K562 (cell line): ENCODE results near the gene RAP1GDS1. TPM values are rescaled to one million over a fixed set of nuclear protein-coding genes. Genes with fewer than 3 reads are reported as not detected.

ENCODE experiments used
- ATAC-seq: fragments of 200-7000 bp; cut with Tn5 transposase; 3 replicates; pipeline ENCODE4 v1.9.1; 2020; ENCODE audit warnings: moderate library complexity
- BruUV-seq: library from RNA; stranded (reverse); fragments of 400-500 nt; replicated peaks from 2 replicates; lab custom pipeline; 2021; lab: Mats Ljungman, UMichigan
- CTCF ChIA-PET: fragments of 300-600 bp; formaldehyde crosslinking; extraction: SDS; loops from one replicate; lab custom pipeline; 2021; ENCODE audit warnings: low intra/inter-chr PET ratio; lab: Yijun Ruan, JAX
- POLR2A ChIA-PET: fragments of 300-600, 350-650 bp; sonication (Branson Sonifier 250); formaldehyde crosslinking; extraction: SDS; loops from one replicate; lab custom pipeline; 2021; ENCODE audit warnings: antibody characterized with exemption, inconsistent platforms; lab: Yijun Ruan, JAX
- DNase-seq, 4 experiments: peaks; one replicate each; pipeline versions ENCODE4 v3.0.0 to v3.0.0-alpha.2; 2011 to 2018; ENCODE audit warnings: low spot score in 3 of 4, mixed read lengths in 3 of 4; ENCODE audit errors: extremely low read depth in 1 of 4
- FAIRE-seq: peaks from 2 replicates; lab custom pipeline; 2011; peaks lifted over from hg19 to GRCh38; lab: Jason Lieb, UNC
- H2AFZ ChIP-seq: 2 replicates; pipeline ENCODE4 v1.6.0; 2011; ENCODE audit warnings: low read depth, low read length, control low read depth, inconsistent platforms
- H3K27ac ChIP-seq: fragments of 200-600 bp; 3 replicates; pipeline ENCODE4 v1.8.0; 2011; ENCODE audit warnings: low read depth, mild to moderate bottlenecking, control low read depth, inconsistent platforms, low read length, moderate library complexity, mixed read lengths; ENCODE audit errors: extremely low read depth
- H3K27me3 ChIP-seq, 2 experiments: fragments of 300-600 bp in 1 of 2; 2 replicates in 1 of 2; 3 replicates in 1 of 2; pipeline versions ENCODE4 v1.6.0 to v1.8.0; 2011; ENCODE audit warnings: inconsistent platforms in 2 of 2, low read length in 2 of 2, mild to moderate bottlenecking in 1 of 2, mixed read lengths in 1 of 2, moderate library complexity in 1 of 2; ENCODE audit not compliant: control insufficient read depth in 2 of 2, insufficient read depth in 2 of 2
- H3K36me3 ChIP-seq: fragments of 300-600 bp; 3 replicates; pipeline ENCODE4 v1.8.0; 2011; ENCODE audit warnings: mild to moderate bottlenecking, low read length, inconsistent platforms; ENCODE audit not compliant: control insufficient read depth, insufficient read depth
- H3K4me1 ChIP-seq, 2 experiments: fragments of 200-600 bp in 1 of 2; replicated peaks in 1 of 2; 2 replicates in 1 of 2; 3 replicates in 1 of 2; pipeline versions ENCODE4 v1.5.1 to v1.8.0; 2011; ENCODE audit warnings: inconsistent platforms in 2 of 2, low read length in 2 of 2, mild to moderate bottlenecking in 1 of 2, mixed read lengths in 1 of 2, moderate library complexity in 1 of 2; ENCODE audit not compliant: control insufficient read depth in 2 of 2, insufficient read depth in 2 of 2
- H3K4me2 ChIP-seq: 2 replicates; pipeline ENCODE4 v1.6.1; 2011; ENCODE audit warnings: low read length, control low read depth, inconsistent platforms, mixed read lengths; ENCODE audit not compliant: insufficient read depth
- H3K4me3 ChIP-seq: fragments of 200-600 bp; sonication (generic), shearing (Covaris generic); 2 replicates; pipeline ENCODE4 v1.5.1; 2016; ENCODE audit warnings: control low read depth, inconsistent platforms
- H3K79me2 ChIP-seq: fragments of 200-600 bp; 3 replicates; pipeline ENCODE4 v1.8.0; 2011; ENCODE audit warnings: low read length, inconsistent platforms; ENCODE audit not compliant: control insufficient read depth, insufficient read depth
- H3K9ac ChIP-seq, 2 experiments: 2 replicates each; pipeline versions ENCODE4 v1.6.0 to v1.6.1; 2011; ENCODE audit warnings: low read depth in 2 of 2, low read length in 2 of 2, control low read depth in 1 of 2, inconsistent platforms in 1 of 2, mild to moderate bottlenecking in 1 of 2, mixed read lengths in 1 of 2; ENCODE audit not compliant: insufficient read depth in 1 of 2
- H3K9me1 ChIP-seq: one replicate; pipeline ENCODE4 v1.6.0; 2011; ENCODE audit warnings: inconsistent platforms, mild to moderate bottlenecking, low read length, moderate library complexity; ENCODE audit not compliant: control insufficient read depth, insufficient read depth
- H3K9me3 ChIP-seq: replicated peaks from 2 replicates; pipeline ENCODE4 v1.5.1; 2011; ENCODE audit warnings: low read depth, low read length, inconsistent platforms; ENCODE audit not compliant: control insufficient read depth, insufficient read depth
- H4K20me1 ChIP-seq: replicated peaks from 2 replicates; pipeline ENCODE4 v1.6.1; 2011; ENCODE audit warnings: low read length, inconsistent platforms, mixed read lengths; ENCODE audit not compliant: control insufficient read depth, insufficient read depth
- ATF1 ChIP-seq, 2 experiments: fragments of 450-650 bp in 1 of 2; IDR thresholded peaks; 2 replicates each; pipeline ENCODE4 v1.6.1; 2016; ENCODE audit warnings: missing compliant biosample characterization in 1 of 2, missing genetic modification characterization in 1 of 2
- L3MBTL2 ChIP-seq: fragments of 450-650 bp; IDR thresholded peaks from 2 replicates; pipeline ENCODE4 v1.6.1; 2016; ENCODE audit warnings: mild to moderate bottlenecking, moderate library complexity
- NFRKB ChIP-seq: fragments of 450-650 bp; IDR thresholded peaks from 2 replicates; pipeline ENCODE4 v1.6.1; 2016; ENCODE audit warnings: low read depth
- ZBTB8A ChIP-seq: fragments of 450-650 bp; IDR thresholded peaks from 2 replicates; pipeline ENCODE4 v1.6.1; 2018; ENCODE audit warnings: mild to moderate bottlenecking, moderate library complexity; ENCODE audit not compliant: partially characterized antibody
- ZNF778 ChIP-seq: fragments of 450-650 bp; formaldehyde crosslinking; IDR thresholded peaks from 2 replicates; pipeline ENCODE4 v1.4.0; 2020; ENCODE audit warnings: mild to moderate bottlenecking, moderate library complexity
- WGBS: fragments of 100-300 bp; shearing (Covaris generic); methylation state at CpG from one replicate; pipeline ENCODE4 v1.1.6; 2016; ENCODE audit warnings: low coverage, mixed read lengths; ENCODE audit not compliant: insufficient coverage; ENCODE audit errors: missing lambda C conversion rate; 5-methylcytosine and 5-hydroxymethylcytosine counted together
- in situ Hi-C: fragments of 300-500 bp; cut with MboI; formaldehyde crosslinking; loops from 4 replicates; pipeline ENCODE4 v1.15.0; 2018; ENCODE audit warnings: inconsistent platforms, mixed read lengths
- intact Hi-C: fragments of 100-400 bp; cut with micrococcal nuclease; formaldehyde crosslinking; loops from 2 replicates; pipeline ENCODE4 v1.14.2; 2022
- polyA plus RNA-seq, 8 experiments: library from polyadenylated mRNA; depleted of rRNA in 4 of 8; stranded (reverse) in 5 of 8; unstranded in 3 of 8; fragments of >200 nt; fragmentation: Nextera tagmentation in 2 of 8; fragmentation: Illumina TruSeq in 1 of 8; extraction: Ambion mirVana in 2 of 8; extraction: Trizol in 1 of 8; gene quantifications; 2 replicates each; pipeline versions ENCODE4 v1.2.1 to v1.2.3, GENCODE V29; 2011 to 2014; ENCODE audit warnings: inconsistent platforms in 1 of 8, missing spikeins in 1 of 8
- total RNA-seq, 7 experiments: library from RNA; depleted of rRNA in 6 of 7; stranded (reverse); fragments of >200 nt in 6 of 7; fragmentation: Illumina TruSeq in 2 of 7; extraction: Trizol in 2 of 7; gene quantifications; 2 replicates each; pipeline versions ENCODE4 v1.2.1 to v1.2.3, GENCODE V29; 2011 to 2021; ENCODE audit warnings: low replicate concordance in 1 of 7
- TF ChIP-seq, protein P1 (sequence below), 2 experiments: fragments of 450-650 bp; IDR thresholded peaks; 2 replicates each; pipeline ENCODE4 v1.6.1; 2016; ENCODE audit warnings: mild to moderate bottlenecking in 2 of 2, borderline replicate concordance in 1 of 2, low read depth in 1 of 2, moderate library complexity in 1 of 2
- TF ChIP-seq, protein P2 (sequence below): fragments of 200-800 bp; sonication (Bioruptor generic); IDR thresholded peaks from 2 replicates; pipeline ENCODE4 v1.6.1; 2017; ENCODE audit warnings: missing genetic modification characterization, missing compliant biosample characterization
- TF ChIP-seq, protein P3 (sequence below): fragments of 250-450 bp; sonication (Bioruptor Pico); IDR thresholded peaks from 2 replicates; pipeline ENCODE4 v1.8.0; 2021; ENCODE audit warnings: moderate library complexity, mild to moderate bottlenecking, inconsistent platforms
- TF ChIP-seq, protein P4 (sequence below): sonication (generic); formaldehyde crosslinking; IDR thresholded peaks from 2 replicates; pipeline ENCODE4 v1.9.0; 2022; ENCODE audit warnings: mild to moderate bottlenecking, missing genetic modification reagents

RAP1GDS1 gene
- total and polyA plus RNA-seq, 9 of the 15 experiments (the other 6 are each of a cell fraction or from before 2014, with no cell fraction given), result 27.2 to 55.6 (median 31.5) TPM

DNA sequence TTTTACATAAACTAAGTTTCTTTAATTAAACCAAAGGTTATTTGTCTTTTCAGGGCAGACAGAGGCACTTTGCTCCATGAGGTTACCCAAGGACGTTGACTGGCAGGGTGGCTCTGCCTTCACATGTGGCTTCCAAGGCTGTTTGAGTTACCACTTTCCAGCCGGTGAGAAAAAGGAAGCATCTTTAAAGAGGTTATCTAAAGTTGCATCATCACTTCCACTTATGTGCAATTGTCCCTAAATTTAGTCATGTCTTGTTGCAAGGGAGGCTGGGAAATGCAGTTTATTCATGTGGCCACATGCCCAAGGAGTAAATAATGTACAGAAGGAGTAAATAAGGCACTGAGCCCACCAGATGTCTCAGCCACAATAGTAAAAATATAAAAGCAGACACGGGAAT, 29.0 kb upstream of the RAP1GDS1 start:
- Histone ChIP-seq H3K79me2 (no peaks in the 10 kb centered on the region), H2AFZ (0 out of 2 replicates have a peak overlapping the region, but pooled peaks have one; percentile 17), H3K4me2 (no peak overlapping the region), H3K9me1 (no peaks in the 10 kb centered on the region), H3K27me3 (no peaks in the 10 kb centered on the region), H3K9me3 (no peaks in the 10 kb centered on the region), H3K4me1 (no peaks in the 10 kb centered on the region; a peak in 1 of 5 replicates), H3K36me3 (no peaks in the 10 kb centered on the region), H4K20me1 (no peaks in the 10 kb centered on the region), H3K4me3 (no peak overlapping the region), H3K9ac (no peak overlapping the region), H3K27ac (no peak overlapping the region)
- DNase-seq (peak in 1 of 4 experiments; percentile 11), FAIRE-seq (peak; percentile 15), ATAC-seq (peak; percentile 92)
- 0% methylated on average over 3 of the region's 3 CpGs for WGBS
- ChIA-PET POLR2A (no interaction called here), CTCF (no interaction called here)
- in situ Hi-C loops, result no loop called here
- intact Hi-C loops, result no loop called here
- BruUV-seq, result no TSS peak
- TF ChIP-seq, protein P1, sequence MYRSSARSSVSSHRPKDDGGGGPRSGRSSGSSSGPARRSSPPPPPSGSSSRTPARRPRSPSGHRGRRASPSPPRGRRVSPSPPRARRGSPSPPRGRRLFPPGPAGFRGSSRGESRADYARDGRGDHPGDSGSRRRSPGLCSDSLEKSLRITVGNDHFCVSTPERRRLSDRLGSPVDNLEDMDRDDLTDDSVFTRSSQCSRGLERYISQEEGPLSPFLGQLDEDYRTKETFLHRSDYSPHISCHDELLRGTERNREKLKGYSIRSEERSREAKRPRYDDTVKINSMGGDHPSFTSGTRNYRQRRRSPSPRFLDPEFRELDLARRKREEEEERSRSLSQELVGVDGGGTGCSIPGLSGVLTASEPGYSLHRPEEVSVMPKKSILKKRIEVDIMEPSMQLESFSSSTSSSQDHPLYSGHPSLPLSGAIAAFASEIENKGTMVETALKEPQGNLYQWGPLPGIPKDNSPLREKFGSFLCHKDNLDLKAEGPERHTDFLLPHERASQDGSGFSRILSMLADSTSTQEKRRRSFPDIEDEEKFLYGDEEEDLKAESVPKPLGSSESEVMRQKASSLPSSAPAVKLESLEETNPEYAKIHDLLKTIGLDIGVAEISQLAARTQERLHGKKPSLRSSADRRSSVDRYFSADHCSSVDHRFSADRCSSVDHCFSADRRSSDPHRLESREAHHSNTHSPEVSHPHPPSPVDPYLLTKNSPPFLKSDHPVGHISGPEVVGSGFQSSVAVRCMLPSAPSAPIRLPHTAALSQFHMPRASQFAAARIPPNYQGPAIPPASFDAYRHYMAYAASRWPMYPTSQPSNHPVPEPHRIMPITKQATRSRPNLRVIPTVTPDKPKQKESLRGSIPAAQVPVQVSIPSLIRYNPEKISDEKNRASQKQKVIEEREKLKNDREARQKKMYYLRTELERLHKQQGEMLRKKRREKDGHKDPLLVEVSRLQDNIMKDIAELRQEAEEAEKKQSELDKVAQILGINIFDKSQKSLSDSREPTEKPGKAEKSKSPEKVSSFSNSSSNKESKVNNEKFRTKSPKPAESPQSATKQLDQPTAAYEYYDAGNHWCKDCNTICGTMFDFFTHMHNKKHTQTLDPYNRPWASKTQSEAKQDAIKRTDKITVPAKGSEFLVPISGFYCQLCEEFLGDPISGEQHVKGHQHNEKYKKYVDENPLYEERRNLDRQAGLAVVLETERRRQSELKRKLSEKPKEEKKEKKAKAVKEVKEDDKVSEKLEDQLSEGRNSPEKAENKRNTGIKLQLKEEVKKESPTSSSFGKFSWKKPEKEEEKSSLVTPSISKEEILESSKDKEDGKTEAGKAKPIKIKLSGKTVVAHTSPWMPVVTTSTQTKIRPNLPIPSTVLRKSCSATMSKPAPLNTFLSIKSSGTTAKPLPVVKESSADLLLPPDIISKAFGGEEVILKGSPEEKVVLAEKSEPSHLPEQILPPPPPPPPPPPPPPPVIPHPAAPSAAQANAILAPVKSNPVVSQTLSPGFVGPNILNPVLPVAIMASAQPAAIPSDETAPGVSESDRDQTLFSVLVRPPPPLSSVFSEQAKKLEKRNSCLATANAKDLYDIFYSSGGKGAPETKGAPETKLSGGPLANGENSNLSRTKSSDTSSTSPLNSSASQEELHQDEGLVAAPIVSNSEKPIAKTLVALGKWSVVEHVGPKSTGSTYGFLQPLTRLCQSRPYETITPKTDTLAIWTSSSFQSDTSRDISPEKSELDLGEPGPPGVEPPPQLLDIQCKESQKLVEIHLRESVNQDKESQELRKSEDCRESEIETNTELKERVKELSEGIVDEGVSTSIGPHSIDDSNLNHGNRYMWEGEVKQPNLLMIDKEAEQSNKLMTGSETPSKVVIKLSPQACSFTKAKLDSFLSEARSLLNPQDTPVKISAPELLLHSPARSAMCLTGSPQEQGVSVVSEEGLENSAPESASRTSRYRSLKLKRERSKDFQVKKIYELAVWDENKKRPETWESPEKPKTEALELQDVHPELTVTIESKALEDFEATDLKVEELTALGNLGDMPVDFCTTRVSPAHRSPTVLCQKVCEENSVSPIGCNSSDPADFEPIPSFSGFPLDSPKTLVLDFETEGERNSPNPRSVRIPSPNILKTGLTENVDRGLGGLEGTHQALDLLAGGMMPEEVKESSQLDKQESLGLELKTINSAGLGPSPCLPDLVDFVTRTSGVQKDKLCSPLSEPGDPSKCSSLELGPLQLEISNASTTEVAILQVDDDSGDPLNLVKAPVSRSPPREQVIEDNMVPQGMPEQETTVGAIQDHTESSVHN (IDR thresholded peaks at IDR 0.05; ENCODE audit: borderline replicate concordance in 1 of 2, low read depth in 1 of 2), result 0 out of 4 replicates have a peak, but pooled peaks of 1 of the 2 experiments have one; percentile 27
- TF ChIP-seq ATF1 (CRISPR knock-in tag; IDR thresholded peaks at IDR 0.05) (no peak), ATF1 (tag; IDR thresholded peaks at IDR 0.05) (peak; percentile 67), ZNF778 (CRISPR knock-in tag) (no peak), ZBTB8A (no peak), NFRKB (no peak), L3MBTL2 (peak; percentile 68)
- TF ChIP-seq, protein P2, sequence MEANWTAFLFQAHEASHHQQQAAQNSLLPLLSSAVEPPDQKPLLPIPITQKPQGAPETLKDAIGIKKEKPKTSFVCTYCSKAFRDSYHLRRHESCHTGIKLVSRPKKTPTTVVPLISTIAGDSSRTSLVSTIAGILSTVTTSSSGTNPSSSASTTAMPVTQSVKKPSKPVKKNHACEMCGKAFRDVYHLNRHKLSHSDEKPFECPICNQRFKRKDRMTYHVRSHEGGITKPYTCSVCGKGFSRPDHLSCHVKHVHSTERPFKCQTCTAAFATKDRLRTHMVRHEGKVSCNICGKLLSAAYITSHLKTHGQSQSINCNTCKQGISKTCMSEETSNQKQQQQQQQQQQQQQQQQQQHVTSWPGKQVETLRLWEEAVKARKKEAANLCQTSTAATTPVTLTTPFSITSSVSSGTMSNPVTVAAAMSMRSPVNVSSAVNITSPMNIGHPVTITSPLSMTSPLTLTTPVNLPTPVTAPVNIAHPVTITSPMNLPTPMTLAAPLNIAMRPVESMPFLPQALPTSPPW (CRISPR knock-in tag), result no peak; the same call in 1 of the 2 replicates
- TF ChIP-seq, protein P3, sequence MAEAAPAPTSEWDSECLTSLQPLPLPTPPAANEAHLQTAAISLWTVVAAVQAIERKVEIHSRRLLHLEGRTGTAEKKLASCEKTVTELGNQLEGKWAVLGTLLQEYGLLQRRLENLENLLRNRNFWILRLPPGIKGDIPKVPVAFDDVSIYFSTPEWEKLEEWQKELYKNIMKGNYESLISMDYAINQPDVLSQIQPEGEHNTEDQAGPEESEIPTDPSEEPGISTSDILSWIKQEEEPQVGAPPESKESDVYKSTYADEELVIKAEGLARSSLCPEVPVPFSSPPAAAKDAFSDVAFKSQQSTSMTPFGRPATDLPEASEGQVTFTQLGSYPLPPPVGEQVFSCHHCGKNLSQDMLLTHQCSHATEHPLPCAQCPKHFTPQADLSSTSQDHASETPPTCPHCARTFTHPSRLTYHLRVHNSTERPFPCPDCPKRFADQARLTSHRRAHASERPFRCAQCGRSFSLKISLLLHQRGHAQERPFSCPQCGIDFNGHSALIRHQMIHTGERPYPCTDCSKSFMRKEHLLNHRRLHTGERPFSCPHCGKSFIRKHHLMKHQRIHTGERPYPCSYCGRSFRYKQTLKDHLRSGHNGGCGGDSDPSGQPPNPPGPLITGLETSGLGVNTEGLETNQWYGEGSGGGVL (CRISPR knock-in tag), result no peak
- TF ChIP-seq, protein P4, sequence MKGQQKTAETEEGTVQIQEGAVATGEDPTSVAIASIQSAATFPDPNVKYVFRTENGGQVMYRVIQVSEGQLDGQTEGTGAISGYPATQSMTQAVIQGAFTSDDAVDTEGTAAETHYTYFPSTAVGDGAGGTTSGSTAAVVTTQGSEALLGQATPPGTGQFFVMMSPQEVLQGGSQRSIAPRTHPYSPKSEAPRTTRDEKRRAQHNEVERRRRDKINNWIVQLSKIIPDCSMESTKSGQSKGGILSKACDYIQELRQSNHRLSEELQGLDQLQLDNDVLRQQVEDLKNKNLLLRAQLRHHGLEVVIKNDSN (CRISPR knock-in tag), result peak; percentile 41; the same call in 1 of the 2 replicates
